22Rv1 (cell line): Measurements from ENCODE around the gene PRDM2.

ENCODE experiments used
- ZFX ChIP-seq: fragments of 450-650 bp; IDR thresholded peaks from 2 replicates; pipeline ENCODE4 v1.6.1; 2017; ENCODE audit warnings: antibody characterized with exemption, borderline replicate concordance
- TF ChIP-seq, protein P1 (sequence below): fragments of 450-650 bp; IDR thresholded peaks from 2 replicates; pipeline ENCODE4 v1.5.1; 2017; ENCODE audit warnings: mild to moderate bottlenecking

DNA sequence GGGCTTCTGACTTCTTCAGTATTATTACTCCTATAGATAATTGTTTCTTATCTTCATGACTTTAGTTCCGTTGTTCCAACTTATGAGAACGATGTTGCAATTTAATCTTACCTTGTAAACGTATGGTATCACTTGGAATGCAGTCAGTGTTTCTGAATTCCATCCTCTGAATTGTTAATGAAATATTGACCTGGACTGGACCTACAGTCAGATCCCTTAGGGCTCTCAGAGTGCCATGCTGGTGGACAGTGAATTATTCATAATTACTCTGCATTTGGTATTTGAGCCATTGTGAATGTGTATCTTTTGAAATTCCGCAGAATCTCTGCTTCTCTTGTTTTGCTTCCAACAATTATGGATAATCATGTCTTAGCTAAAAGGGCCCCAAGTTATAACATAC, 72.3 kb downstream of the PRDM2 start:
- TF ChIP-seq, protein P1, sequence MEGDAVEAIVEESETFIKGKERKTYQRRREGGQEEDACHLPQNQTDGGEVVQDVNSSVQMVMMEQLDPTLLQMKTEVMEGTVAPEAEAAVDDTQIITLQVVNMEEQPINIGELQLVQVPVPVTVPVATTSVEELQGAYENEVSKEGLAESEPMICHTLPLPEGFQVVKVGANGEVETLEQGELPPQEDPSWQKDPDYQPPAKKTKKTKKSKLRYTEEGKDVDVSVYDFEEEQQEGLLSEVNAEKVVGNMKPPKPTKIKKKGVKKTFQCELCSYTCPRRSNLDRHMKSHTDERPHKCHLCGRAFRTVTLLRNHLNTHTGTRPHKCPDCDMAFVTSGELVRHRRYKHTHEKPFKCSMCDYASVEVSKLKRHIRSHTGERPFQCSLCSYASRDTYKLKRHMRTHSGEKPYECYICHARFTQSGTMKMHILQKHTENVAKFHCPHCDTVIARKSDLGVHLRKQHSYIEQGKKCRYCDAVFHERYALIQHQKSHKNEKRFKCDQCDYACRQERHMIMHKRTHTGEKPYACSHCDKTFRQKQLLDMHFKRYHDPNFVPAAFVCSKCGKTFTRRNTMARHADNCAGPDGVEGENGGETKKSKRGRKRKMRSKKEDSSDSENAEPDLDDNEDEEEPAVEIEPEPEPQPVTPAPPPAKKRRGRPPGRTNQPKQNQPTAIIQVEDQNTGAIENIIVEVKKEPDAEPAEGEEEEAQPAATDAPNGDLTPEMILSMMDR = no peak
- no peak for TF ChIP-seq ZFX
